HAP-1 (cell line): ENCODE data around the gene TSKU.

Experiments used
- DNase-seq, 2 experiments: peaks; one replicate each; pipeline ENCODE4 v3.0.0-alpha.2; 2016 to 2020; ENCODE audit warnings: low spot score in 2 of 2
- H3K27me3 ChIP-seq: fragments of 250-450 bp; sonication (Bioruptor Pico); 2 replicates; pipeline ENCODE4 v1.5.1; 2020; ENCODE audit warnings: low read depth, mild to moderate bottlenecking, moderate library complexity
- H3K36me3 ChIP-seq: fragments of 250-450 bp; sonication (Bioruptor Pico); replicated peaks from 2 replicates; pipeline ENCODE4 v1.5.1; 2020; ENCODE audit warnings: mild to moderate bottlenecking
- H3K4me1 ChIP-seq: fragments of 250-450 bp; sonication (Bioruptor Pico); 2 replicates; pipeline ENCODE4 v1.5.1; 2020; ENCODE audit warnings: mild to moderate bottlenecking
- H3K4me3 ChIP-seq: fragments of 250-450 bp; sonication (Bioruptor Pico); 2 replicates; pipeline ENCODE4 v1.5.1; 2020; ENCODE audit warnings: mild to moderate bottlenecking, moderate library complexity
- H3K9me3 ChIP-seq: fragments of 250-450 bp; sonication (Bioruptor Pico); 2 replicates; pipeline ENCODE4 v1.5.1; 2020; ENCODE audit warnings: mild to moderate bottlenecking, moderate library complexity
- in situ Hi-C: fragments of 300-500 bp; cut with MboI; formaldehyde crosslinking; loops from 3 replicates; pipeline ENCODE4 v1.14.3; 2020; ENCODE audit warnings: low sequenced_read_pairs, inconsistent platforms, mixed read lengths

The TSKU gene

DNA sequence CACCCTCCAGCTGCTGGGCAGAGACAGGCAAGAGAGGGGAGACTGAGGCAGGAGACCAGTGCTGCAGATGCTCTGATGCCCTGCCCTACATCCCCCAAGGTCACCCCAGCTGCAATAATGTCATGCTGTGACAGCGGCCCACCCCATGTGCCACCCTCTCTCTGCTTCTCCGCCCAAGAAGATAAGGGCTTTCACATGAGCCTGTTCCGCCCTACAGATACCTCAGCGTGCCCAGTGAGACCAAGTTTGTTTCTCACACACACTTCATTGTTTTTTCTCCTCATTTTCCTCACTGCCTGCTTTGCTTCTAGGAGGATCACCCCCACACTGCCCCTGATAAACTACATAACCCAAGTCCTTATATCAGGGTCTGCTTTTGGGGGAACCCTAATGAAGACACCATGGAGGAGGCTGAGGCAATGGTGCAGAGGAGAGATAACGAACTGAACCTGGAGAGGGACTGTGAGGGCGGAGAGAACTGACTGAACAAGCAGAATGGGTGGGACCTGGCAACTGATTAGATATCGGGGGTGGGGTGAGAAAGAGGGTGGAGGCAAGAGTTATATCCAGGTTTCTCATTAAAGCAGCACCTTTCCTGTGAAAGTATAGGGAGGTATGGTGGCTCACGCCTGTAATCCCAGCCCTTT, 37.5 kb upstream of the TSKU start:
- no peaks in the 10 kb centered on the region for H3K27me3 ChIP-seq
- H3K36me3 ChIP-seq, result no peaks in the 10 kb centered on the region
- no peaks in the 10 kb centered on the region for H3K9me3 ChIP-seq
- DNase-seq, result no peak
- in situ Hi-C loops, result loop anchor here (10.0 kb wide), 1 partner anchor 359 kb away; the partner anchor contains the start of gene OMP
- no peak overlapping the region for H3K4me3 ChIP-seq
- H3K4me1 ChIP-seq, result no peaks in the 10 kb centered on the region

DNA sequence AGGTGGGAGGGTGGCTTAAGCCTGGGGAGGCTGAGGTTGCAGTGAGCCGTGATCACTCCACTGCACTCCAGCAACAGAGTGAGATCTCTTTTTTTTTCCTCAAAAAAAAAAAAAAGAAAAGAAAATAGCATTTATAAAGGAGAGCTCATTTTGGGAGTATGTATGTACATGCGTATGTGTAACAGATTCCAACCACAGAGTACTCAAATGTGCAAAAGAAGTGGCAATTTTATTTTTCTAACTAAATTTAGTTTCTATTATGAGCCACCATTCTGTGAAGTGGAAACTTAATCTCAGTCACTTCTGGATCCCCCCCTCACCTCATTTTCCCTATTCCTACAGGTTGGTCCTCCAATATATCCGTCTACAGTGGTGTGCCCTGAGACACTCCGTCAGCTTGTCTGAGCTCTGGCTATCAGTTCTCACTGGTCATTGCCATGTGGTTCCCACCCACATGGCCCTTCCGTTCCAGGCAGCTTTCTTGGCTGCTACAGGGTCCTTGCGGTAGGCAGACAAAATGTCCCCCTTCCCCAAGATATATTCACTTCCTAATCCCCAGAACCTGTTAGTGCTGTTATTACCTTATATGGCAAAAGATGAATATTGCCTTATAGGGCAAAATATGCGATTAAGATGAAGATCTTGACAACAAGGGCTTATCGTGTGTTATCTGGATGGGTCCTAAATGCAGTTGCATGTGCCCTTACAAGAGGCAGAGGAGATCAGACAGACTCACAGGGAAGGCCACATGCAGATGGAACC, 35.8 kb upstream of the TSKU start:
- Histone ChIP-seq H3K36me3 (no peaks in the 10 kb centered on the region), H3K27me3 (no peaks in the 10 kb centered on the region), H3K4me3 (no peak overlapping the region), H3K4me1 (no peaks in the 10 kb centered on the region), H3K9me3 (no peaks in the 10 kb centered on the region)
- in situ Hi-C loops, result loop anchor here (10.0 kb wide), 1 partner anchor 357 kb away; the partner anchor contains the start of gene OMP
- DNase-seq, result no peak

DNA sequence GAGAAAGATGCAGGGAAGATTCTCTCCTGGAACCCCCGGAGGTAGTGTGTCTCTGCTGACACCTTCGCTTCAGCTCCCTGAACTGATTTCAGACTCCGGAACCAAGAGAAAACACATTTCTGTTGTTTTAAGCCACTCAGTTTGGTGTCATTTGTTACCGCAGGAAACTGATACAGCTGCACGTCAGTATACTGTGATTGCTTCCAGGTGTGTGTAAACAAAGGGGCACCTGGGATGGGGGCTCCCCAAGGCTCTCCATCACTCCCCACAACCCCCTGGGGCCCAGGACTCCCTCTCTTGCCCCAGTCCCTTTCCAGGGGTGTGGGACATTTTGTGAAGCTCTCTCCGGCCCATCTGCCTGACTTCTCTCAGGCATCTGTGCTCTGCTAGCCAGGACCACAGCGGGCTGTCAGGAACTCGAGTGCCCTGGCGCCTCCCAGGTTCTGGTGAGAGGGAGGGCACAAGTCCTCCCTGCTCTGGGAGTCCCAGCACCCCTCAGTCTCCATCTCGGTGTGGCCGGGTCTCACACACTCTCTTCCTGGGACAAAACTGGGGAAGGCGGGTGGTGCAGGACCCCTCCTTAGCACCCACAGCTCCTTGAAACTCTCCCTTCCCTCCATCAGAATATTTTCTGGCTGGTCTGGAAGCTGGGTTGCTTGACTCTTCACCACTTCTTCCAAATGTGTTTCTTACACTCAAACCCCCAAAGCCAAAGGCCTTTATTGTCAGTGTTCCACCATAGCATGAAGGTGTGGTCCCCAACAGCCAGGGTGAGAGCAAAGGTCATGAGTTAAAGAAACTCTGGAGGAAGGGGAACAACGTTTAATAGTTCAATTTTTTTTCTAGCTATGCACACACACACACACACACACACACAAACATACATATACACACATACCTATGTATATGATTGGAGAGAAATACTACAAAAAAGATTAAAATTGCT, 35.0 kb upstream of the TSKU start:
- Histone ChIP-seq H3K27me3 (no peaks in the 10 kb centered on the region), H3K4me3 (no peak overlapping the region), H3K36me3 (no peaks in the 10 kb centered on the region), H3K9me3 (no peaks in the 10 kb centered on the region), H3K4me1 (no peaks in the 10 kb centered on the region)
- DNase-seq, result no peak
- in situ Hi-C loops, result loop anchor here (10.0 kb wide), 1 partner anchor 357 kb away; the partner anchor contains the start of gene OMP

DNA sequence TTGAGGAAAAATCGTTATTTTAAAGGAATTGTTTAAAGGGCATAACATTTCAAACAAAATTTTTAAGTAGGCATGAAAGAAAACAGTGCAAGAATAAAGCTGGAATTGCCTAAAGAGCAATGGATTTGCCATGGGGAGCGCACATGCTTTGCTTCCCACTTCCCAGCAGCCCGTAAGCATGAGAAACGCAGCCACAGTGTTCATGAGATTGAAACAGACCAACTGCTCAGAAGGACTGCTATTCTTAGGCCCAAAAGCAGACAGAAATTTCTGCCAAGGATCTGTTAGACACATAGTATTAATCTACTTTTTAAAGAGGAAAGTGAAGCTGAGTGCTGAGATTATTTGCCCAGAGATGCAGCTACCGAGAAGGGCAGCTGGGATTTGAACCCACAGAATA, 34.2 kb upstream of the TSKU start:
- Histone ChIP-seq H3K27me3 (no peaks in the 10 kb centered on the region), H3K36me3 (no peaks in the 10 kb centered on the region), H3K4me1 (no peaks in the 10 kb centered on the region)

DNA sequence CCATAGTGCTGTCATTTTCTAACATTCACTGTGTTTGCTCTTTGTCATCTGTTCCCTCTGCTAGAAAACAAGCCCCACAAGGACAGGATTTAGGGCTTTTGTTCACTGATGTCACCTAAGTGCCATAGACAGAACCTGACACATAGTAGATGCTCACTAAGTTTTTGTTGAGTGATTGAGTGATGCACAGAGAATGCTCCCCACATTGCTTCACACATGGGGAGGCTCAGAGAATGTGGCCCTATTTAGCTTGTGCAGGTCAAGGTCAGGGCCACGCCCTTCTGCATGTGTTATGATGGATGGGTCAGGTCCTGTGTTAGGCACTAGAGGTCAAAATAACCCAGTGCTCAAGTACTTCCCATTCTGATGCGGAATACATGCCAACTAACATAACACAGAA, 33.1 kb upstream of the TSKU start:
- no peak for DNase-seq
- in situ Hi-C loops, result no loop called here

More for the DNA sequence above, 34.2 kb upstream of the TSKU start:
- Histone ChIP-seq H3K9me3 (no peaks in the 10 kb centered on the region), H3K4me3 (no peak overlapping the region)
- in situ Hi-C loops, result loop anchor here (10.0 kb wide), 1 partner anchor 356 kb away; the partner anchor contains the start of gene OMP
- DNase-seq, result no peak

DNA sequence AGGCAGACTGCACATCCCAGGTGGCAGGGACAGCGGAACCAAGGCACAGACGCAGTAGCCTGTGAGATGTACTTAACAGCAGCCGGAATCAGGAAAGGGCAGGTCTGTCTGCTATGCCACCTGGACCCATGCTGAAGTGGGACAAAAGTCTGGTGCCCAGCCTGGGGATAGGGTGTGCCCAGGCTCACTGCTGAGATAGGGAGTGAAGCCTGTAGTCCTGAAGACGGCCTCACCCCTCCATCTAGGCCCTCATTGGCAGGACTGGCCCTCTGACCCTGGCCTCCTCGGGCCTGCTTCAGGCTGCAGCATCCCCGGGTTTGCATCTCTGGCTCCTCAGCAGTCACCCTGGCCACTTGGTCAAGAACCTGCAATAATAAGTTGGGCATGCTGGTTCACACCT, 32.4 kb upstream of the TSKU start:
- no peaks in the 10 kb centered on the region for H3K4me1 ChIP-seq
- no peak for DNase-seq
- in situ Hi-C loops, result no loop called here
- no peaks in the 10 kb centered on the region for H3K27me3 ChIP-seq
- no peak overlapping the region for H3K4me3 ChIP-seq
- H3K36me3 ChIP-seq, result no peaks in the 10 kb centered on the region
- H3K9me3 ChIP-seq, result no peaks in the 10 kb centered on the region

More for the DNA sequence above, 33.1 kb upstream of the TSKU start:
- Histone ChIP-seq H3K9me3 (no peaks in the 10 kb centered on the region), H3K4me3 (no peak overlapping the region), H3K36me3 (no peaks in the 10 kb centered on the region), H3K27me3 (no peaks in the 10 kb centered on the region), H3K4me1 (no peaks in the 10 kb centered on the region)

DNA sequence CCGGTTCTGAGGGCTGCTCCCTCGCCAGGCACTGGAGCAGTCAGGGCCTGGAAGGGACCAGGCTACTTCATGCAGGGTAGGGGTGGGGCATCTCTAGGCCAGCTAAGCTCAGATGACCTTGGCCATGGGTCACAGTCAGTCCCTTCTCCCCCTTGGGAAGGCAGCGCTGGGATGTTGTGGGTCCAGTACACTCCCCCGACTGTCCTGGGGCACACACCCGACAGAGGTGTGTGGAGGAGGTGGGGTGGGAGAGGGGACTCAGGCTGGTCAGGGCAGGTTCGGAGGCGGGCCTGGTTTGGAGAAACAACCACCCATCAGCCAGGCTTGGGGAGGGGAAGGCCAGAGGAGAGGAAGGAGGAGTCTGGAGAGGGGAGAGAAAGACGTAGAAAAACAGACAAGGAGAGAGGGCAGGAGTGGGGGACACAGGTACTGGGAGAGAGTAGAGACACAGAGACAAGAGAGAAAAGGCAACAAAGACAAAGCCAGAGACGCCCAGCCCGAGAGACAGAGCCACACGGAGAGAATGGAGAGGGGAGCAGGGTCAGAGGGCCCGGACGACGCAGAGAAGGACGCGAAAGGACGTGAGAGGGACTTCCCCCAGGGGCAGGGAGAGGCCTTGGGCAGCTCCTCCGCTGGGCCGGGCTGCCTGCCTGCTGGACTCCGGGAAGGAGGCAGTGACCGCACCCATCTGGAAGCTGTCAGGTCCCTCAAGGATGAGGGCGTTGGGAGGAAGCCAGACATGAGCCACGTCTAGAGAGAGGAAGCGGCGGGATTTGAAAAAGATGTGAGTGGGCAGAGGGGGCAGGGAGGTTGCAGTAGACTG, 30.6 kb upstream of the TSKU start:
- in situ Hi-C loops, result no loop called here
- no peak for DNase-seq
- no peaks in the 10 kb centered on the region for H3K9me3 ChIP-seq
- no peak overlapping the region for H3K4me3 ChIP-seq
- H3K36me3 ChIP-seq, result no peaks in the 10 kb centered on the region
- H3K4me1 ChIP-seq, result no peaks in the 10 kb centered on the region
- H3K27me3 ChIP-seq, result no peaks in the 10 kb centered on the region

DNA sequence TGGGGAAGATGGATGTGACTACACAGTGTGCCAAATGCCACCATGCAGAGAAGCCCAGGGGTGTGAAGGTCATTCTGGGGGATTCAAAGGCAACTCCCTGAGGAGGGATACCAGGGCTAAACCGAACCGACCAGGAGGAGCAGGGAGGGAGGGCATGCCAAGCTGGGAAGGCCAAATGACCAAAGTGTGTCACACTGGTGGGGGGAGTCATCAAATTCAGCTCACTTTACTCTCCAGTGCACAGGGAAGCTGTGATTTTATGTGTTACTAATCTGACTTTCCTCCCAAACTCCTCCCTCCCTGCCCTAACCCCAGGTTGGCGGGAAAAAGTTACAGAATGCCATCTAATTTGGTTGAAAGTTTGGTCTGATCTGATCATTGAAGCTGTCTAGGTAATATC, 29.7 kb upstream of the TSKU start:
- Histone ChIP-seq H3K27me3 (no peaks in the 10 kb centered on the region), H3K36me3 (no peaks in the 10 kb centered on the region), H3K9me3 (no peaks in the 10 kb centered on the region), H3K4me1 (no peaks in the 10 kb centered on the region), H3K4me3 (no peak overlapping the region)
- in situ Hi-C loops, result no loop called here
- DNase-seq, result no peak

DNA sequence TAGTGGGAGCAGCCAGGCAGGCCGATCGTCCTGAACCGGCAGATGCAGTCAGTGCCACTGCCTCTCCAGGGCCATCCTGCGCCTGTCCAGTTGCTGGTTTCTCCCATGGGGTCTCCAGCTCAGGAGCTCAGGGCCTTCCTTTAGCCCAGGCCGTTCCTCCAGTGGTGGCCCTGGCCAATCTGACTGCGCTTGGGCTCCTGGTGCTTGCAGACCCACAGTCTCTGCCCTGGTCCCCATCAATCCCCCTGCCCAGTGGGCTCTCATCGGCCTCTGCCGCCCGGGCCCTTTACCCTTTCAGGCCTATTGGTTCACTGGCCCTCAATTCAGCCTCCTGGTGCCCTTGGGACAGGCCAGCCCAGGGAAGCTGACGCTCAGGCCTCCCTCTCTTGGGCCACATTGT, 29.2 kb upstream of the TSKU start:
- no peaks in the 10 kb centered on the region for H3K4me1 ChIP-seq
- H3K9me3 ChIP-seq, result no peaks in the 10 kb centered on the region
- no peaks in the 10 kb centered on the region for H3K36me3 ChIP-seq
- in situ Hi-C loops, result no loop called here
- H3K4me3 ChIP-seq, result no peak overlapping the region
- no peak for DNase-seq
- H3K27me3 ChIP-seq, result no peaks in the 10 kb centered on the region

DNA sequence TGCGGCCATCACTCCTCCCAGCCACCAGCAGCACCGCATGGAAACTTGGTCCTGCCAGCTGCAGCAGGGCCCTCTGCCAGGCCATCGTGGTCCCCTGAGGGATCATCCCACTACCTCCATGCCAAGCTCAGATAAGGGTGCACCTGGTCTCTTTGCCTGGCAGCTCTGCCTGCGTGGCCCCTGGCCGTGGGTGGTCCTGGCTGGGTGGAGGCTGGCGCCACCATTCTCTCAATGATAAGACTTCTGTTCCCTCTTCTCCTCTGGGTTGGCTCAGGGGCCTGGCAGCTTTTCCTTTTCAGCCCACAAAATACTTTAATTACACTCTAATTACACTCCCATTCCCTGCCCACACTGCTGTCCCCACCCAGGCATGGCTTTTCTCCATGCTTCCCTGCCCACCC, 26.8 kb upstream of the TSKU start:
- Histone ChIP-seq H3K4me1 (no peaks in the 10 kb centered on the region), H3K9me3 (no peaks in the 10 kb centered on the region), H3K36me3 (no peaks in the 10 kb centered on the region), H3K27me3 (no peaks in the 10 kb centered on the region), H3K4me3 (no peak overlapping the region)
- in situ Hi-C loops, result no loop called here
- DNase-seq, result no peak

DNA sequence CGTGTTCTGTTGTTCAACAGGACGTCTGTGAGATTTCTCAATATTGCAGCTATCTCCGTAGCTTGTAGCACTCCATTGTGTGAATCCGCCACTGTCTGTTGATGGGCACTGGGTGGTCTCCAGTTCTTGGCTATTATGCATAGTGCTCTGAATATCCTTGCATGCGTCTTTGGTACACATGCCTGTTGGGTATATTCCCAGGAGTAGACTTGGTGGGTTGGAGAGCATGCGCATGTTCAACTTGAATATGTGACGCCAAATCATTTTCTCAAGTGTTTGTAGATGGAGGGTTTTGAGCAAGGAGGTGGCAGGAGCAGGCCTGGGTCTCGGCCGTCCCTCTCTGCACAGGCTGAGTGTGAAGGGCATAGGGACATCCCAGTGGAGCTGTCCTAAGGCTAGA, 24.8 kb upstream of the TSKU start:
- no peak overlapping the region for H3K4me3 ChIP-seq
- in situ Hi-C loops, result no loop called here
- no peaks in the 10 kb centered on the region for H3K9me3 ChIP-seq
- no peaks in the 10 kb centered on the region for H3K27me3 ChIP-seq
- no peaks in the 10 kb centered on the region for H3K36me3 ChIP-seq
- no peaks in the 10 kb centered on the region for H3K4me1 ChIP-seq
- DNase-seq, result no peak

DNA sequence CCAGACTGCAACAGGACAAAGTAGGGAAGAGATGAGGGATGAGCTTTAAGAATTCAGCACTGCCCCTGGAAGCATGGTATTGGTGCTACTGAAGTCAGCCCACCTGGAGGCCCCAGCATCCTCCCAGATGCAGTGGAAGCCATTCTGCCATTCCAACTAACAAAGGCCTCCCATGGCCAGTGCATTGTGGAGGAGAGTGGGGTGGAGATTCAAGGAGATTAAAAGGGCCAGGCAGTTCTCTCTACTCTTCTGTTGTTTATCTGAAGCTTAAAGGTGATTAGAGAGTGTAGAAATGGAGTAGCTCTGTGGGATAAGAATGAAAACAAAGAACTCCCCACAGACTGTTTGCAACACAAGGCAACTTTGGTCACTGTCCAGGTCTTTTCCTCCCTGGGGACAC, 24.1 kb upstream of the TSKU start:
- H3K9me3 ChIP-seq, result no peaks in the 10 kb centered on the region
- H3K4me3 ChIP-seq, result no peak overlapping the region
- no peaks in the 10 kb centered on the region for H3K4me1 ChIP-seq
- no peaks in the 10 kb centered on the region for H3K27me3 ChIP-seq
- in situ Hi-C loops, result no loop called here
- no peaks in the 10 kb centered on the region for H3K36me3 ChIP-seq
- DNase-seq, result no peak

DNA sequence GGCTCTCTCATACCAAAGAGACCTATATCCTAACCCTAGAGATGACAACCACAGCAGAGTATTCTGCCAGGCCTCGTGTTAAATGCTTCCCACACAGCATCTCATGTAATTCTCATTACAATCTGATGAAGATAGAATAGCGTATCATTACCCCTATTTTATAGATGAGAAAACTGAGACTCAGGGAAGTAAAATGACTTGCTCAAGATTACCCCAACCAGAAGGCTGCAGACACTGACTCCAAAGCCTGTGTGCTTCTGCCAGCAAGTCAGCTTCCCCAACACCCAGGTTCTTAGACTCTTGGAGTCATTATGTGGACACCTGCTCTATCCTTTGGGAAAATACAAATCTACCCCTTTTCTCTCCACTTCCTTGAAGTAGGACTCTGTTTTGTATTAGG, 23.6 kb upstream of the TSKU start:
- in situ Hi-C loops, result no loop called here

More for the DNA sequence above, 23.6 kb upstream of the TSKU start:
- Histone ChIP-seq H3K4me1 (no peaks in the 10 kb centered on the region), H3K4me3 (no peak overlapping the region), H3K9me3 (no peaks in the 10 kb centered on the region), H3K36me3 (no peaks in the 10 kb centered on the region), H3K27me3 (no peaks in the 10 kb centered on the region)
- no peak for DNase-seq
